PFSK-1 (cell line): ENCODE results near the gene TIMM17A.

Experiments used
- POLR2AphosphoS5 ChIP-seq: IDR thresholded peaks from 2 replicates; pipeline ENCODE4 v1.6.1; 2012; ENCODE audit warnings: low read depth, mild to moderate bottlenecking, control low read depth, low read length, moderate library complexity
- TF ChIP-seq, protein P1 (sequence below), 2 experiments: IDR thresholded peaks; 2 replicates each; pipeline versions ENCODE4 v1.6.1 to v1.8.0; 2011 to 2012; ENCODE audit warnings: low read depth in 2 of 2, low read length in 2 of 2, control low read depth in 1 of 2, inconsistent platforms in 1 of 2, mild to moderate bottlenecking in 1 of 2, moderate library complexity in 1 of 2; ENCODE audit not compliant: insufficient read depth in 1 of 2

DNA sequence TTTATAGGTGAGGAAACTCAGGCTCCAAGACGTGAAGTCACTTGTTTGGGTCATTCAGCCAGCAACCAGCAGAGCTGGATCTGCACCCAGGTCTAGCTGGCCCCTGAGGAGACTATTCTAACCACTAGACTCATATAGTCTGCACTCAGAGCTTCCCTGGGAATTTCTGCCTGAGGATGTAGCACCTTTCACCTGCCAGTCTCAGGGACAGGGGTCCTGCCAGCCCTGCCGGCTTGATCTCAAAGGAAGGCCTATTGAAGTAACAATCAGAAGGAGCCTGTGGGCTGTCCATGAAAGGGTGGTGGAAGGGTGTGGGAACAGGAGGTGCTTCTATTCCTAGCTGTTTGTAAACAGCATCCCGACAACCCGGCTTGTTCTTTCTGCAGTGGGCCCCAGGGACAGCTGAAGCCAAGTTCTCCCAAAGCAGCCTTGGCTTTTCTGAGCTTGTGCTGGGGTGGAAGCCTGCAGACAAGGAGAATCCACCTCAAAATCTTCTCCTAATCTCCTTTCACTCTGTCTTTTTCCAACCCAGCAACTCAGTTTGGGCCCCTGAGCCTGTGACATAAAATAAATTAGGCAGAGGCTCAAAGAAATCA is 16.8 kb upstream of the TIMM17A start:
- TF ChIP-seq, protein P1, sequence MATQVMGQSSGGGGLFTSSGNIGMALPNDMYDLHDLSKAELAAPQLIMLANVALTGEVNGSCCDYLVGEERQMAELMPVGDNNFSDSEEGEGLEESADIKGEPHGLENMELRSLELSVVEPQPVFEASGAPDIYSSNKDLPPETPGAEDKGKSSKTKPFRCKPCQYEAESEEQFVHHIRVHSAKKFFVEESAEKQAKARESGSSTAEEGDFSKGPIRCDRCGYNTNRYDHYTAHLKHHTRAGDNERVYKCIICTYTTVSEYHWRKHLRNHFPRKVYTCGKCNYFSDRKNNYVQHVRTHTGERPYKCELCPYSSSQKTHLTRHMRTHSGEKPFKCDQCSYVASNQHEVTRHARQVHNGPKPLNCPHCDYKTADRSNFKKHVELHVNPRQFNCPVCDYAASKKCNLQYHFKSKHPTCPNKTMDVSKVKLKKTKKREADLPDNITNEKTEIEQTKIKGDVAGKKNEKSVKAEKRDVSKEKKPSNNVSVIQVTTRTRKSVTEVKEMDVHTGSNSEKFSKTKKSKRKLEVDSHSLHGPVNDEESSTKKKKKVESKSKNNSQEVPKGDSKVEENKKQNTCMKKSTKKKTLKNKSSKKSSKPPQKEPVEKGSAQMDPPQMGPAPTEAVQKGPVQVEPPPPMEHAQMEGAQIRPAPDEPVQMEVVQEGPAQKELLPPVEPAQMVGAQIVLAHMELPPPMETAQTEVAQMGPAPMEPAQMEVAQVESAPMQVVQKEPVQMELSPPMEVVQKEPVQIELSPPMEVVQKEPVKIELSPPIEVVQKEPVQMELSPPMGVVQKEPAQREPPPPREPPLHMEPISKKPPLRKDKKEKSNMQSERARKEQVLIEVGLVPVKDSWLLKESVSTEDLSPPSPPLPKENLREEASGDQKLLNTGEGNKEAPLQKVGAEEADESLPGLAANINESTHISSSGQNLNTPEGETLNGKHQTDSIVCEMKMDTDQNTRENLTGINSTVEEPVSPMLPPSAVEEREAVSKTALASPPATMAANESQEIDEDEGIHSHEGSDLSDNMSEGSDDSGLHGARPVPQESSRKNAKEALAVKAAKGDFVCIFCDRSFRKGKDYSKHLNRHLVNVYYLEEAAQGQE (IDR thresholded peaks at IDR 0.05; ENCODE audit: insufficient read depth in 1 of 2, low read depth in 2 of 2, low read length in 2 of 2), result no peak
- no peak for TF ChIP-seq POLR2AphosphoS5
